ENCODE results near the gene MATR3. TPM values are rescaled to one million over a fixed set of nuclear protein-coding genes. Genes with fewer than 3 reads are reported as not detected.
A peak's percentile ranks its signal among the peaks of the same experiment; 100 is the strongest.

Gene MATR3
- total and polyA plus RNA-seq, 10 of the 15 experiments (the other 5 are each of a cell fraction or from before 2014, with no cell fraction given), result 134 to 401 (median 221) TPM

GRCh38 chr5:139262742-139263445 is 30.6 kb upstream of the MATR3 start (continued):
- TF ChIP-seq BCL3 (IDR thresholded peaks at IDR 0.05; ENCODE audit: borderline replicate concordance, insufficient read depth, low read depth, low read length, poor library complexity, severe bottlenecking) (no peak), IKZF2 (IDR thresholded peaks at IDR 0.05) (no peak), PAX8 (IDR thresholded peaks at IDR 0.05) (no peak), YY1 (IDR thresholded peaks at IDR 0.05; ENCODE audit: low read depth, low read length) (peak; percentile 84), CTCF (IDR thresholded peaks at IDR 0.05 in 2 of 3, conservative IDR thresholded peaks at IDR 0.05 in 1 of 3; ENCODE audit: control insufficient read depth in 2 of 3, extremely low read depth in 1 of 3, insufficient read depth in 1 of 3, low read depth in 3 of 3, low read length in 3 of 3) (peak; percentile 83 to 93 (median 85)), FOS (IDR thresholded peaks at IDR 0.05; ENCODE audit: borderline replicate concordance, extremely low read depth, insufficient read length) (no peak), MTA3 (IDR thresholded peaks at IDR 0.05; ENCODE audit: borderline replicate concordance, low read length) (no peak), MYC (IDR thresholded peaks at IDR 0.05; ENCODE audit: insufficient read depth, insufficient read length, insufficient replicate concordance, low read length, severe bottlenecking) (no peak), ZNF622 (IDR thresholded peaks at IDR 0.05) (no peak), LARP7 (IDR thresholded peaks at IDR 0.05) (no peak), SP1 (IDR thresholded peaks at IDR 0.05; ENCODE audit: low read depth, low read length) (no peak), ZZZ3 (IDR thresholded peaks at IDR 0.05; ENCODE audit: control insufficient read depth, insufficient read length, low read depth) (no peak), TAF1 (IDR thresholded peaks at IDR 0.05; ENCODE audit: borderline replicate concordance, low read depth, low read length) (no peak), IRF4 (IDR thresholded peaks at IDR 0.05; ENCODE audit: low read depth, low read length) (no peak), ZNF217 (IDR thresholded peaks at IDR 0.05) (no peak), ATF3 (IDR thresholded peaks at IDR 0.05; ENCODE audit: borderline replicate concordance, extremely low read depth, low read depth, low read length) (no peak)
- TF ChIP-seq, protein P1, sequence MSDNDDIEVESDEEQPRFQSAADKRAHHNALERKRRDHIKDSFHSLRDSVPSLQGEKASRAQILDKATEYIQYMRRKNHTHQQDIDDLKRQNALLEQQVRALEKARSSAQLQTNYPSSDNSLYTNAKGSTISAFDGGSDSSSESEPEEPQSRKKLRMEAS (IDR thresholded peaks at IDR 0.05; ENCODE audit: low read depth, low read length), result no peak
- TF ChIP-seq, protein P2, sequence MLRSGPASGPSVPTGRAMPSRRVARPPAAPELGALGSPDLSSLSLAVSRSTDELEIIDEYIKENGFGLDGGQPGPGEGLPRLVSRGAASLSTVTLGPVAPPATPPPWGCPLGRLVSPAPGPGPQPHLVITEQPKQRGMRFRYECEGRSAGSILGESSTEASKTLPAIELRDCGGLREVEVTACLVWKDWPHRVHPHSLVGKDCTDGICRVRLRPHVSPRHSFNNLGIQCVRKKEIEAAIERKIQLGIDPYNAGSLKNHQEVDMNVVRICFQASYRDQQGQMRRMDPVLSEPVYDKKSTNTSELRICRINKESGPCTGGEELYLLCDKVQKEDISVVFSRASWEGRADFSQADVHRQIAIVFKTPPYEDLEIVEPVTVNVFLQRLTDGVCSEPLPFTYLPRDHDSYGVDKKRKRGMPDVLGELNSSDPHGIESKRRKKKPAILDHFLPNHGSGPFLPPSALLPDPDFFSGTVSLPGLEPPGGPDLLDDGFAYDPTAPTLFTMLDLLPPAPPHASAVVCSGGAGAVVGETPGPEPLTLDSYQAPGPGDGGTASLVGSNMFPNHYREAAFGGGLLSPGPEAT (IDR thresholded peaks at IDR 0.05; ENCODE audit: low read depth), result no peak
- TF ChIP-seq, protein P3, sequence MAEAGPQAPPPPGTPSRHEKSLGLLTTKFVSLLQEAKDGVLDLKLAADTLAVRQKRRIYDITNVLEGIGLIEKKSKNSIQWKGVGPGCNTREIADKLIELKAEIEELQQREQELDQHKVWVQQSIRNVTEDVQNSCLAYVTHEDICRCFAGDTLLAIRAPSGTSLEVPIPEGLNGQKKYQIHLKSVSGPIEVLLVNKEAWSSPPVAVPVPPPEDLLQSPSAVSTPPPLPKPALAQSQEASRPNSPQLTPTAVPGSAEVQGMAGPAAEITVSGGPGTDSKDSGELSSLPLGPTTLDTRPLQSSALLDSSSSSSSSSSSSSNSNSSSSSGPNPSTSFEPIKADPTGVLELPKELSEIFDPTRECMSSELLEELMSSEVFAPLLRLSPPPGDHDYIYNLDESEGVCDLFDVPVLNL (IDR thresholded peaks at IDR 0.05; ENCODE audit: low read depth, low read length), result no peak
